BE2C (cell line): Measurements from ENCODE around the gene RARA.
"Not testable (repeated sequence)": the region's sequence is repeated elsewhere in the genome, so short reads cannot be mapped to it uniquely, and the experiment has no call there.

Experiments
- DNase-seq: peaks from one replicate; pipeline ENCODE4 v3.0.0-alpha.2; 2020
- H3K27me3 ChIP-seq: fragments of 250-450 bp; sonication (Bioruptor Pico); 2 replicates; pipeline ENCODE4 v1.5.1; 2020; ENCODE audit warnings: mild to moderate bottlenecking
- H3K36me3 ChIP-seq: fragments of 250-450 bp; sonication (Bioruptor Pico); 2 replicates; pipeline ENCODE4 v1.5.1; 2020; ENCODE audit warnings: mild to moderate bottlenecking
- H3K4me1 ChIP-seq: fragments of 250-450 bp; sonication (Bioruptor Pico); 2 replicates; pipeline ENCODE4 v1.5.1; 2020
- H3K4me3 ChIP-seq: 2 replicates; pipeline ENCODE4 v1.5.1; 2011; ENCODE audit warnings: low read depth, low read length
- H3K9me3 ChIP-seq: fragments of 250-450 bp; sonication (Bioruptor Pico); 2 replicates; pipeline ENCODE4 v1.5.1; 2020
- TF ChIP-seq, protein P1 (sequence below): IDR thresholded peaks from 2 replicates; pipeline ENCODE4 v1.5.1; 2012; ENCODE audit warnings: mild to moderate bottlenecking, low read depth, low read length

RARA gene

DNA sequence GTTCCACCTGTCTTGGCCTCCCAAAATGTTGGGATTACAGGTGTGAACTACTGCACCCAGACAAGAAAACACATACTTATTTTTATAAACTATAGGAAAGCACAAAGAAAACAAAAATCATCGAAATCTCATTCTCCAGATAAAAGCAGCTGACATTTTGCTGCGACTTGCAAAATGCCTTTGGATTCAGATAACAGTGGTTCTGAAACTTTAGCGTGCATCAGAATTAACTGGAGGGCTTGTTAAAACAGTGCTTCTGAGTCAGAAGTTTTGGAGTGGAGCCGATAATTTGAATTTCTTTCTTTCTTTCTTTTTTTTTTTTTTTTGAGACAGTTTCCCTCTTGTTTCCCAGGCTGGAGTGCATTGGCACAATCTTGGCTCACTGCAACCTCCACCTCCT is 73.3 kb downstream of the RARA start:
- H3K4me3 ChIP-seq: no peak overlapping the region
- TF ChIP-seq, protein P1, sequence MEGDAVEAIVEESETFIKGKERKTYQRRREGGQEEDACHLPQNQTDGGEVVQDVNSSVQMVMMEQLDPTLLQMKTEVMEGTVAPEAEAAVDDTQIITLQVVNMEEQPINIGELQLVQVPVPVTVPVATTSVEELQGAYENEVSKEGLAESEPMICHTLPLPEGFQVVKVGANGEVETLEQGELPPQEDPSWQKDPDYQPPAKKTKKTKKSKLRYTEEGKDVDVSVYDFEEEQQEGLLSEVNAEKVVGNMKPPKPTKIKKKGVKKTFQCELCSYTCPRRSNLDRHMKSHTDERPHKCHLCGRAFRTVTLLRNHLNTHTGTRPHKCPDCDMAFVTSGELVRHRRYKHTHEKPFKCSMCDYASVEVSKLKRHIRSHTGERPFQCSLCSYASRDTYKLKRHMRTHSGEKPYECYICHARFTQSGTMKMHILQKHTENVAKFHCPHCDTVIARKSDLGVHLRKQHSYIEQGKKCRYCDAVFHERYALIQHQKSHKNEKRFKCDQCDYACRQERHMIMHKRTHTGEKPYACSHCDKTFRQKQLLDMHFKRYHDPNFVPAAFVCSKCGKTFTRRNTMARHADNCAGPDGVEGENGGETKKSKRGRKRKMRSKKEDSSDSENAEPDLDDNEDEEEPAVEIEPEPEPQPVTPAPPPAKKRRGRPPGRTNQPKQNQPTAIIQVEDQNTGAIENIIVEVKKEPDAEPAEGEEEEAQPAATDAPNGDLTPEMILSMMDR: no peak
- no peaks in the 10 kb centered on the region for H3K9me3 ChIP-seq
- H3K27me3 ChIP-seq: no peaks in the 10 kb centered on the region
- H3K36me3 ChIP-seq: peaks cover 3% of the 10 kb centered on the region
- H3K4me1 ChIP-seq: no peaks in the 10 kb centered on the region
- no peak for DNase-seq

- not testable (repeated sequence) for H3K9me3 ChIP-seq, DNase-seq, H3K27me3 ChIP-seq, H3K4me1 ChIP-seq, H3K4me3 ChIP-seq
- peaks cover 44% of the 10 kb centered on the region for H3K36me3 ChIP-seq
These were observed 77.6 kb downstream of the RARA start for GRCh38 chr17:40386555-40386954.

DNA sequence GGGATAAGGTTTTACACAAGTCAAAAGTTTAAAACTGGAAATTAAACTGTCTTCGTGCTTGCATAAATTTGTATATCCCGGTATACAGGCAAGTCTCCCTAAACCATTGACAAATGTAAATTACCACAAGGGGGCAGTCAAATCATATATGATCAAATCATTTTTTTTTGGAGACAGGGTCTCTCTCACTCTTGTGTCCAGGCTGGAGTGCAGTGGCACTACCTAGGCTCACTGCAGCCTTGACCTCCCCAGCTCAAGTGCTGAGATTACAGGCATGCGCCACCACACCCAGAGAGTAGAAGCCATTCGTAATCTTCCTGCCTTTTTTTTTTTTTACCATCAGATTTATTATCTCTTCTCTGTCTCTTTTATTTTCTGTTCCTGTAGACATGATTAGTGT is 90.2 kb downstream of the RARA start:
- Histone ChIP-seq H3K36me3 (peaks cover 100% of the 10 kb centered on the region), H3K4me3 (no peak overlapping the region), H3K4me1 (no peaks in the 10 kb centered on the region), H3K27me3 (no peaks in the 10 kb centered on the region), H3K9me3 (no peaks in the 10 kb centered on the region)
- TF ChIP-seq, protein P1: peak; percentile 59
- no peak for DNase-seq

GRCh38 chr17:40402668-40403067 is 93.7 kb downstream of the RARA start:
- H3K4me3 ChIP-seq: no peak overlapping the region
- H3K36me3 ChIP-seq: peaks cover 100% of the 10 kb centered on the region
- no peak for DNase-seq
- H3K9me3 ChIP-seq: no peaks in the 10 kb centered on the region
- H3K4me1 ChIP-seq: no peaks in the 10 kb centered on the region
- no peaks in the 10 kb centered on the region for H3K27me3 ChIP-seq
- TF ChIP-seq, protein P1: no peak

DNA sequence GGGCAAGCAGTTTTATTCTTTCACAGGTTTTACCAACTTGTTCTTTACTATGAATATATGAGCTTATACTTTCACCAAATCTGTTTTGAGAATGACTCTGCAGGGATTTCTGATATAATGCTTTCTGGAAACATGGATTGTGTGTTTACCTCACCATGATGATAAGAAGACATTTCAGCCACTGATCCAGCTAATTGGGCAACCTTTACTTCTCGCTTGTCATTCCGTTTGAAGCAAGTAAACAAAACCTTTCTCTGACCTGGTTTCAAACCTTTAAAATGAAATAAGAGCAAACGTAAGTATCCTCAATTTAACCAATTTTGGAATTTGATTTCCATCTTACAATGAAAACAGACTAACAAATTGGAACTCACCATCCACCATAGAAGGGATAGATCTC is 95.0 kb downstream of the RARA start:
- H3K27me3 ChIP-seq: no peaks in the 10 kb centered on the region
- peaks cover 99% of the 10 kb centered on the region for H3K36me3 ChIP-seq
- no peak for DNase-seq
- TF ChIP-seq, protein P1: no peak
- H3K9me3 ChIP-seq: no peaks in the 10 kb centered on the region
- no peaks in the 10 kb centered on the region for H3K4me1 ChIP-seq
- H3K4me3 ChIP-seq: no peak overlapping the region
